Measurements from ENCODE around the gene STUM.

GRCh38 chr1:226581650-226582330, 33.2 kb downstream of the STUM start:
- no peak for TF ChIP-seq POLR2A (IDR thresholded peaks at IDR 0.05)
- TF ChIP-seq, protein P1, sequence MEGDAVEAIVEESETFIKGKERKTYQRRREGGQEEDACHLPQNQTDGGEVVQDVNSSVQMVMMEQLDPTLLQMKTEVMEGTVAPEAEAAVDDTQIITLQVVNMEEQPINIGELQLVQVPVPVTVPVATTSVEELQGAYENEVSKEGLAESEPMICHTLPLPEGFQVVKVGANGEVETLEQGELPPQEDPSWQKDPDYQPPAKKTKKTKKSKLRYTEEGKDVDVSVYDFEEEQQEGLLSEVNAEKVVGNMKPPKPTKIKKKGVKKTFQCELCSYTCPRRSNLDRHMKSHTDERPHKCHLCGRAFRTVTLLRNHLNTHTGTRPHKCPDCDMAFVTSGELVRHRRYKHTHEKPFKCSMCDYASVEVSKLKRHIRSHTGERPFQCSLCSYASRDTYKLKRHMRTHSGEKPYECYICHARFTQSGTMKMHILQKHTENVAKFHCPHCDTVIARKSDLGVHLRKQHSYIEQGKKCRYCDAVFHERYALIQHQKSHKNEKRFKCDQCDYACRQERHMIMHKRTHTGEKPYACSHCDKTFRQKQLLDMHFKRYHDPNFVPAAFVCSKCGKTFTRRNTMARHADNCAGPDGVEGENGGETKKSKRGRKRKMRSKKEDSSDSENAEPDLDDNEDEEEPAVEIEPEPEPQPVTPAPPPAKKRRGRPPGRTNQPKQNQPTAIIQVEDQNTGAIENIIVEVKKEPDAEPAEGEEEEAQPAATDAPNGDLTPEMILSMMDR (IDR thresholded peaks at IDR 0.05): no peak
